Measurements from ENCODE around the gene DNAJA2. TPM values are rescaled to one million over a fixed set of nuclear protein-coding genes. Genes with fewer than 3 reads are reported as not detected.

DNAJA2 gene
- total RNA-seq, 1 experiment from 2014 or later, result 93.1 TPM

Other genes with a start within 250 kb of the DNAJA2 start
- gene MYLK3, start 225.3 kb downstream of the DNAJA2 start, total RNA-seq (2014; rRNA removed; shearing (Covaris generic)), result 0.32 TPM in 1 of 2 replicates, not detected in the other
- gene C16orf87, start 142.5 kb downstream of the DNAJA2 start, total RNA-seq (2014; rRNA removed; shearing (Covaris generic)), result 19.7 and 21.6 TPM in 2 replicates
- gene GPT2, start 89.3 kb downstream of the DNAJA2 start, total RNA-seq (2014; rRNA removed; shearing (Covaris generic)), result 29.9 and 31.7 TPM in 2 replicates
- 301 and 394 TPM in 2 replicates for gene NETO2, start 170.3 kb upstream of the DNAJA2 start, total RNA-seq (2014; rRNA removed; shearing (Covaris generic))